GM12801 (cell line): ENCODE results near the gene IPO4.

Source experiments
- CTCF ChIP-seq: IDR thresholded peaks from one replicate; pipeline ENCODE4 v1.5.1; 2011; ENCODE audit warnings: control low read depth; ENCODE audit not compliant: insufficient read length; ENCODE audit errors: extremely low read depth

IPO4 gene

GRCh38 chr14:24177891-24178290 lies 10.7 kb downstream of the IPO4 start:
- no peak for TF ChIP-seq CTCF

DNA sequence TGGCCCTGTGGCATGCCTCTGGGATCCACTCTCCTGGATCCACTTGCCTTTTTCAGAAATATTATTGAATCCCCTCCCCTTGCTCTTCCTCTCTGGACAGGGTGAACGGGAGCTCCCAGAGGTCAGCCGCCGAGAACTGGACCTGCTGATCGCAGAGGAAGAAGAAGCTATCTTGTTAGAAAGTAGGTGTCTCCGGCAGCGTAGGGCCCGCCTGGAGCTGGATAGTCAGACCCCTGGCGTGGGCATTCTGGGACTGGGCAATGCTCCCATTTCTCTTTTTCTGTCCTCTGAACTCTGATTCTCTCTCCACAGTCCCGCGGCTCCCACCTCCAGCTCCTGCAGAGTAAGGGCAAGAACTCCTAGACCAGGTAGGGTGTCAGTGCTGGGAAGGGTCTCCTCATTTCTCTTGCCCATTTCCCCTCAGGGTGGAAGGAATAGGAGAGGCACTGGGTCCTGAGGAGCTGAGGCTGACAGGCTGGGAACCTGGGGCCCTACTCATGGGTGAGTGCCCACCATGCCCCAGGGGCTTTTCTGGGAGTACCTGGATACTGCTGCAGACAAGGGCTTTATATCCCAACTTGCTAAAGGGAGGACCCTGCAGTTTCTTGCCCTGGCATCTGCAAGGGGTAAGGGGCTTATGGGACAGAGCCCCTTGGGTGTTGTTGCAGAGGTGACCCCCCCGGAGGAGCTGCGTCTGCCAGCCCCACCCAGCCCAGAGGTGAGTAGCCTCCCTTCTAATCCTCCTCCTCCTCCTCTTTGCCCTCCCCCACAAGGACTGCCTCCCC lies 11.4 kb downstream of the IPO4 start:
- no peak for TF ChIP-seq CTCF

- no peak for TF ChIP-seq CTCF
These were observed 12.0 kb downstream of the IPO4 start for GRCh38 chr14:24176599-24176998.

DNA sequence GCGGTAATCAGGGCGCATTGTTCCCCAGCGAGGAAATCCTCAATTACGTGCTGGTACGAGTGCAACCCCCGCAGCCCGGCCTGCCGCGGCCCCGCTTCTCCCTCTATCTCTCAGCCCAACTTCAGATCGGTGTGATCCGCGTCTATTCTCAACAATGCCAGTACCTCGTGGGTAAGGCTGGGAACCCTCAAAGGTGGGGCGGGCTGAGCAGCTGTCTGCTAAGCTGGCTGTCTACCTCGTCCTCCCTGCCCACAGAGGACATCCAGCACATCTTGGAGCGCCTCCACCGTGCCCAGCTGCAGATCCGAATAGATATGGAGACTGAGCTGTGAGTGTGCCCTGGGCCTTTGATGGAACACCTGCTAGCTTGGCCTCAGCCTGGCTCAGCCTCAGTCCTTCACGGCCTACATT lies 15.7 kb downstream of the IPO4 start:
- no peak for TF ChIP-seq CTCF

GRCh38 chr14:24172261-24172860 lies 16.3 kb downstream of the IPO4 start:
- no peak for TF ChIP-seq CTCF

GRCh38 chr14:24171422-24172260 lies 17.0 kb downstream of the IPO4 start, which contains the start of gene REC8:
REC8 (plus strand) TSS chr14:24172080; CDS start chr14:24172553, 473 bp downstream.
- TF ChIP-seq CTCF, result no peak

- TF ChIP-seq CTCF, result no peak
These were observed 21.0 kb downstream of the IPO4 start for GRCh38 chr14:24167469-24168114.
